Tibial nerve (tissue), 3 donors: ENCODE results near the gene MARCHF2.

Source experiments
- CTCF ChIP-seq, 5 experiments: fragments of 200-600 bp in 3 of 5; fragments of 450-650 bp in 2 of 5; sonication (generic) in 3 of 5; IDR thresholded peaks; one replicate each; pipeline ENCODE4 v1.5.1; 2016 to 2019; ENCODE audit warnings: antibody characterized with exemption in 5 of 5, mild to moderate bottlenecking in 3 of 5, moderate library complexity in 2 of 5
- POLR2A ChIP-seq, 2 donors: fragments of 450-650 bp; IDR thresholded peaks; one replicate each; pipeline ENCODE4 v1.6.1; 2017; ENCODE audit warnings: antibody characterized with exemption in 2 of 2, mild to moderate bottlenecking in 2 of 2, moderate library complexity in 2 of 2

- TF ChIP-seq CTCF (IDR thresholded peaks at IDR 0.05) (no peak), POLR2A (IDR thresholded peaks at IDR 0.05) (no peak)
Observed at GRCh38 chr19:8391198-8392016, 21.7 kb upstream of the MARCHF2 start.
